ENCODE measurements around the gene NCAPD3.
A peak's percentile ranks its signal among the peaks of the same experiment; 100 is the strongest.
"Not testable (repeated sequence)": the region's sequence is repeated elsewhere in the genome, so short reads cannot be mapped to it uniquely, and the experiment has no call there.

NCAPD3 gene

DNA sequence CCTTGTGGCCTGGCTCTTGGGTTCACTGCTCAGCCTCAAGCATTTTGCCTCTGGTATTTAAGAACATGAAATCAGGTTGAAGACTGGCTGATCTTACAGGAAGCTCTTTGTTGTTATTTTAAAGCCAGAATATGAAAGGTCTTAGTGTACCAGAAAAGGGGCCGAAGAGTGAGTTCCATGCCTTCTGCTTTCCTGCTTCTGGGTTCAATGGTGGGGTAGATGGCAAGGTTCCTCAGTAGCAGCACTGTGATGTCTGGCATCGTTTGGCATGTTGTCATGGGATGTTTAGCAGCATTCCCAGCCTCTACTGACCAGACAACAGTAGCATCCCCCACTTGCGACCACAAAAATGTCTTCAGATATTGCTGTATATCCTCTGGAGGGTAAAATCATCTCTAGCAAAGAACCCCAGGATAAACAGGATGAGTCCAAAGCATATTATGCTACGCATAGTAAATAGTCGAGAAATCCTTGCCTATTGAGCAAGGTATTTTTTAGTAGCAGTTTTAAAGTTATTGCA lies 3.1 kb upstream of the NCAPD3 start:
- DNase-seq (ENCODE audit: low spot score) = no peak

DNA sequence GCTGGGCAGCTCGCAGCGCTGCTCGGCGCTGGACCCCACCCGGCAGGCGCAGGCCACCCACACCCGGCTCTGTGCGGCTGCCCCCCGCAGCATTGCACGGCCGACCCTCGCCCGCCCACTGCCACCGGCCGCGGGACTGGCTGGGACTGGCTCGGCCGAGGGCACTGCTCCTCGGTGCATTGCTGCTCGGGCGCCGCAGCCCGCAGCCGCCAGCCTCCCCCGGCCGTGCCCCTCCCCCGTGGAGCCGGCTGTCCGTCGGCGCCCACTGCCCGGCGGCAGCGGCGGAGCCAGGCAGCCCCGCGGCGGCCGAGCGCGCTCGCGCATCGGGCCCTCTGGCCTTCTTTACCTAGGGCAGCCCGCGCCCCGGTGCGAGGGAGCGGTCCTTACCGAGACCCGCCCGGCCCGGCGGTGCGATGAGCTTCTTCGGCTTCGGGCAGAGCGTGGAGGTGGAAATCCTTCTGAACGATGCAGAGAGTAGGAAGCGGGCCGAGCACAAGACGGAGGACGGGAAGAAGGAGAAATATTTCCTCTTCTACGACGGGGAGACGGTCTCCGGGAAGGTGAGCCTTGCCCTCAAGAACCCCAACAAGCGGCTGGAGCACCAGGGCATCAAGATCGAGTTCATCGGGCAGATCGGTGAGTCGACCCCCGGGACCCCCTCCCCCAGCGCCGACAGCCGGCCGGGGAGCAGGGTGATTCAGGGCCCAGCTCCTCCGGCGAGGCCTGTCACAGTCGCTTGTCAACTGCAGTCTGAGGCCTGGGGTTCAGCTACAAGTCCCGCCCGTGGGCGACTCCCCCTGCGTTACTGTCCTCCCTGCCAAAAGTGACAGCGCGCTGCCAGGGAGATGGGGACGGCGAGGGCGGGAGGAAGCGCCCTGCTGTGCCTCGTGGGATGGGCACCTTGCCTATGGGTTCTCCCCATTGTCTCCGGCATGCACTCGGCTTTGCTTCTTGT lies 1.2 kb upstream of the NCAPD3 start:
- DNase-seq (ENCODE audit: low spot score) = peak; percentile 29

DNA sequence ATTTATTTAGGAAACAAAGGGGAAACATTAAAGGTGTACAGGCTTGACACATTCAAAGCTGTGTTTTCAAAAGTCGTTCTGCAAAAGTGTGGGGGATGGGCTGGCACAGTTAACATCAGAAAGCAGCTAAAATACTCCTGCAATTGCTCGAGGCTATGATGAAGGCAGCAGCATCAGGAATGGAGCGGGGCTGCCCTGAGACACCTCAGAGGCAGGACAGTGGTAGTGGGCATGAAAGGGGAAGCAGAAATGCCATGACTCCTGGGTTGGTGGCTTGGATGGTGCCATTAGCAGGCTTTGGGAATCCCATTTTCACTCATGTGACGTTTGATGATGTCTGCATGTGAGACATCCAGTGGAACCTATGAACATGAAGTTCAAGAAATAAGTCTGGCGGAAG lies 646 bp downstream of the NCAPD3 start:
- no peak for DNase-seq (ENCODE audit: low spot score)

GRCh38 chr11:134216816-134217215 lies 7.0 kb downstream of the NCAPD3 start:
- no peak for DNase-seq (ENCODE audit: low spot score)

GRCh38 chr11:134215836-134216235 lies 7.9 kb downstream of the NCAPD3 start:
- no peak for DNase-seq (ENCODE audit: low spot score)

DNA sequence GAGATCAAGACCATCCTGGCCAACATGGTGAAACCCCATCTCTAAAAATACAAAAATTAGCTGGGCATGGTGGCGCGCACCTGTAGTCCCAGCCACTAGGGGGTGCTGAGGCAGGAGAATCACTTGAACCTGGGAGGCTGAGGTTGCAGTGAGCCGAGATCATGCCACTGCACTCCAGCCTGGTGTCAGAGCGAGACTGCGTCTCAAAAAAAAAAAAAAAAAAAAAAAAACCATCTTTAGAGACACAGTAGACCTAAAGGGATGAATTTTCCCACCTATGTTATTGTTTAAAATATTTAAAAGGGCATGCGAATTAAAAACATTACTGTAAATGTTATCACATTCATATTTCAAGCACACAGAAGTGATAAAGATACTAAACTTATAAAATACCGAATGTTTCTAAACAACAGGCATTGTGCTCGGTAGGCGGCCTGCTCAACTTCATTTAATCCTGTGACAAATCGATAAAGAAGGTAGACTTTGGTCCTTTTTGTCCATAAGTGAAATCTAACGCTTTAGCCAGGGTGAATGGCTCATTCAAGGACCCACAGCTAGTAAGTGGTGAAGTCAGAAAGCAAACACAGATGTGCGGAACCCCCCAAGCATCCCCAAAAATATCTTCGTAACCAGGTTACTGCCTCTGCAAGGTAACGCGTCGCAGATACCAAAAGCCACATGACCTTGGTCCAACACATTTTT lies 16.1 kb downstream of the NCAPD3 start:
- DNase-seq (ENCODE audit: low spot score) = no peak

DNA sequence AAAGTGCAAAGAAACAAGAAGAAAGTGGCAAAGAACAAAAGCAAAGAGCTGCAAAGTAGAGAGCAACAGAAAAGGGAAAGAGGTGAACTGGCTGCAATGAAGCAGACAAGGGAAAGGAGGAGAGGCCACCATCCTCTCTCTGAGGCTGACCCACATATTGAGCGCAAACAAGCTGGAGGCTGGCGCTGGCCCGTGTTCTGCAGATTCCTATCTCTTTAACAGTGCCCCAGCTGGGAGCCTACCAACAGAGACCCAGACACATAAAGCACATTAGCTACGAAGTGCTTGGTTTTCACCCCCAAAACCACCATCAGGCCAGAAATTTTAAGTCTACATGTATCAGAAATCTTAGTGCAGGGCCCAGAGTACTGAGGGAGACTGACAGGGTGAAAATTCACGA lies 17.6 kb downstream of the NCAPD3 start:
- DNase-seq (ENCODE audit: low spot score) = no peak

GRCh38 chr11:134205729-134206128 lies 18.0 kb downstream of the NCAPD3 start:
- no peak for DNase-seq (ENCODE audit: low spot score)

- no peak for DNase-seq (ENCODE audit: low spot score)
Observed at GRCh38 chr11:134202661-134203060, 21.1 kb downstream of the NCAPD3 start.

GRCh38 chr11:134200688-134201087 lies 23.1 kb downstream of the NCAPD3 start:
- no peak for DNase-seq (ENCODE audit: low spot score)

GRCh38 chr11:134199531-134199930 lies 24.2 kb downstream of the NCAPD3 start:
- DNase-seq (ENCODE audit: low spot score) = no peak

GRCh38 chr11:134196756-134197155 lies 27.0 kb downstream of the NCAPD3 start:
- no peak for DNase-seq (ENCODE audit: low spot score)

- DNase-seq (ENCODE audit: low spot score) = not testable (repeated sequence)
Observed at GRCh38 chr11:134188092-134188491, 35.7 kb downstream of the NCAPD3 start.

- peak; percentile 35 for DNase-seq (ENCODE audit: low spot score)
Observed at GRCh38 chr11:134181707-134182106, 42.1 kb downstream of the NCAPD3 start.

DNA sequence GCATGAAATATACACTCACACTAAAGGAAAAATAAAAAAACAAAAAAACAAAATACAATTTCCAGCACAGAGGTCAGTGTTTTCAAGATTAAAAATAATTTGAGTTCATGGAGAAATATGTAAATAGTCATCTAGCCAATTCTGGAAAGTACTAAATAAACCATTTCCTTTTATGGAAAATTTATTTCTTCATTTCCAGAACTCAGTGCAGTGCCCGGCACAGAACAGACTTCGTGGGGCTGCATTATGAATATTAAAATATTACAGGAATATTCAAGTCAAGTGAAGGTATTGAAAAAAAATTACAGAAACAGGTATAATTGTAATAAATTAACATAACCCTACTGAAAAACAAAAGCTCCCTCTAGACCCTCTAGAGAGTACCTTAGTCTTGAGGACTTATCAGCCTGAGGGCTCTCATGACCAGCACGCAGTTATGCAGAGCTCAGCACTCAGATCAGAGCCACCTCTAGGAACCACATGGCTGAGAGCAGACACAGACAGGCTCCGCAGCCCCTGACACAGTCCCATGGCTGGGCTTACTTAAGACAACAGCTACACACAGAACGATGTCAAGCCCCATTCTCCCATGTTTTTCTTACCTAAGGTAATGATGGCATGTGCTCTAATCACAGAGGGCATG lies 45.6 kb downstream of the NCAPD3 start:
- no peak for DNase-seq (ENCODE audit: low spot score)

GRCh38 chr11:134176284-134176683 lies 47.5 kb downstream of the NCAPD3 start:
- DNase-seq (ENCODE audit: low spot score) = no peak

DNA sequence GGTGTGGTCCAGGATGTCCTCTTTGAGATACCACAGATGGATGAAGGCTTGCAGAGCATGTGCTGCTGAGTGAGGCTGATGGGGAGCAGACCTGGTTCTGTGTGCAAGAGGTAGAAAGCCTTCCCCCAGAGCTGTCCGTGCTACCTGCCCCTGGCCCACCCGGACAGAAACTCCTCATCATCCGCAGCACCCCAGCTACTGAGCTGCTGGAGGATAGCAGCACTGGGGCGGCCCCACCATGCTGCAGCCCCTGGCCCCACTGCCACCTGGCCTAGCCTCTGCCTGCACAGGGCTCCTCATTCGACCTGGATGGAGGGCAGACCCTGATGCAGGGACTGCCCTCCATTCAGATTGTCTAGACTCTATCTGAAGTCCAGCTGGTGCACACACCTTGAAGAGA lies 50.5 kb downstream of the NCAPD3 start:
- DNase-seq (ENCODE audit: low spot score) = no peak

DNA sequence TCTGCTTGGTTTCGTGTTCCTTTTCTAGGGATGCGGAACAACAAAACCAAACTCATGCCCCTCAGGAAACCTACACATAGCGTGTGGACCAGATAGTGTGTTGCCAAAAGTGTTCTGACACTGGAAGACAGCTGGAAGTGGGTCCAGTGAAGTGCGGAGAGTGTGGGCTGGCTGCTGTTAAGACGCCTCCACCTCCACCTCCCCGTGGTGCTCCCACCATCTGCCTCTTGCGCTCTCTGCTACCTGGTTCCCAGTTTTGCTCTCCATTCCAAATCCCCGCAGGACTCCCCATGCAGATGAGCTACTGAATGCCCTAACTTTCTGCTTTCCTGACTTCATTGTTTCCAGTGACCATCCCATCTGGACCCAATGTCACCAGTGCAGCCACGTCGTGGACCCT lies 51.8 kb downstream of the NCAPD3 start:
- no peak for DNase-seq (ENCODE audit: low spot score)

- DNase-seq (ENCODE audit: low spot score) = peak; percentile 29
Observed at GRCh38 chr11:134170919-134171281, 52.9 kb downstream of the NCAPD3 start.

DNA sequence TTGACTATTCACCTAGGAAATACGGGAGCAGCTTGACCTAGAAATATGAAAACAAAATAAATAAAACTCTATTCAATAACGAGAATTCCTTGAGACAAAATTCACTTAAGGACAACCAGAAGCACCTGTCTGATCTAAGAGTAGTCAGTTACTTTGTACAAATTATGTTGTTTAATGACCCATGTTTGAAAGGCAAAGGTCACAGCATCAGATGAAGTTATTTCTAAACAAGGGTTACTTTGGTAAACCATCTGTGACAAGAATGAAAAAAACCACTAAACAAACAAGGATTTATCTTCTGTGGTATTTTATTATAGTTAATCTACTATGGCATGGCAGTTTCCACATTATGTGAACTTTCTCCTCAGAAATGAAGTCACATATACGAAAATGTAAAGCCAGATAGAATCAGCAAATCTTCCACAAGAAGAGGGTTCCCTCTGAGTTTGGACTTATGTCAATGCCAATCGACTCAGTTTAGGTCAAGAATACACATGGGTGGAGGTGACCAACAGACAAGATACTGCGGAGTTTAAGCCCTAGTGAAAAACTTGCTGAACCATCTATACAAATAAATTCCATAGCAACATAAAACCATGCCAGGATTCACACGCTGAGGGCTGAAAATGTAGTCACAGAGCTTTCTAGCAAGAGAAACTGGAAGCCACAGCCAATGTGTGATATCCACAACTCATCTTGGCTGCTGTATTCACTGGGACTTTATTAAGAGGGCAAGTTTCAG lies 53.4 kb downstream of the NCAPD3 start:
- no peak for DNase-seq (ENCODE audit: low spot score)

- no peak for DNase-seq (ENCODE audit: low spot score)
Observed at GRCh38 chr11:134164490-134165370, 59.0 kb downstream of the NCAPD3 start.
